Mammary microvascular endothelial cell (primary cell): ENCODE measurements around the gene TRIM58. TPM values are rescaled to one million over a fixed set of nuclear protein-coding genes. Genes with fewer than 3 reads are reported as not detected.

ENCODE experiments used
- total RNA-seq: library from RNA; depleted of rRNA; stranded (reverse); fragments of >200 nt; gene quantifications from 2 replicates; pipeline ENCODE4 v1.2.3, GENCODE V29; 2015

Gene TRIM58
- 0.33 and 0.34 TPM in 2 replicates for total RNA-seq

DNA sequence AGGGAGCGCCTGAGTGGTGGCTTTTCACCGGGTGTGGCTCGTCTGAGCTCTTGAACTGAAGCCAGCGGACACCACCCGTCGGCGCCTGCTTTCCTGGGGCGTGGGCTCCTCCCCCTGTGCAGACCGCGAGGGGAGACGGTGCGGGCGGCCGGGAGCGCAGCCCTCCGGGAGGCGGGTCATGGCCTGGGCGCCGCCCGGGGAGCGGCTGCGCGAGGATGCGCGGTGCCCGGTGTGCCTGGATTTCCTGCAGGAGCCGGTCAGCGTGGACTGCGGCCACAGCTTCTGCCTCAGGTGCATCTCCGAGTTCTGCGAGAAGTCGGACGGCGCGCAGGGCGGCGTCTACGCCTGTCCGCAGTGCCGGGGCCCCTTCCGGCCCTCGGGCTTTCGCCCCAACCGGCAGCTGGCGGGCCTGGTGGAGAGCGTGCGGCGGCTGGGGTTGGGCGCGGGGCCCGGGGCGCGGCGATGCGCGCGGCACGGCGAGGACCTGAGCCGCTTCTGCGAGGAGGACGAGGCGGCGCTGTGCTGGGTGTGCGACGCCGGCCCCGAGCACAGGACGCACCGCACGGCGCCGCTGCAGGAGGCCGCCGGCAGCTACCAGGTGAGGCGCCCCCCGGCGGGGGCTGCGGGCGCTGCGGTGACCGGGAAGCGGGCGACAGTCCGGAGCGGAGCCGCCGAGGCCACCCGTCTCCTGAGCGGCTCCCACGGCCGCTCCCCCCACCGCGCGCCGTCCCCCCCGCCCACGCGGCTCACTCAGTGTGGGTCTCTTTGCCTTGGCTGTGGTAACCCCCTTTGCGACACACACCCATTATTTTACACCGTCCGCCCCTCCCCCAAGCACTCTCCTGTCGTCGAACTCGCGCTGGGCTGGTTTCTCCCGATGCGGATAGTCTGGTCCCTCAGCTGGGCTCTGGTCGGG, at the start of gene TRIM58:
TSS of gene TRIM58 (plus strand) at position 119 of the 916 bp plus-strand sequence. CDS start at position 179, 60 bp downstream.

GRCh38 chr1:247824023-247824422, 33.0 kb upstream of the TRIM58 start, which contains the start of gene OR14A16:
Gene OR14A16 (minus strand): TSS chr1:247824119. CDS start chr1:247815729, 8,390 bp downstream.

GRCh38 chr1:247841796-247842195, 15.2 kb upstream of the TRIM58 start, which contains the start of gene OR11L1:
Gene OR11L1 (minus strand): TSS chr1:247841896. CDS start chr1:247841896, 0 bp downstream.

DNA sequence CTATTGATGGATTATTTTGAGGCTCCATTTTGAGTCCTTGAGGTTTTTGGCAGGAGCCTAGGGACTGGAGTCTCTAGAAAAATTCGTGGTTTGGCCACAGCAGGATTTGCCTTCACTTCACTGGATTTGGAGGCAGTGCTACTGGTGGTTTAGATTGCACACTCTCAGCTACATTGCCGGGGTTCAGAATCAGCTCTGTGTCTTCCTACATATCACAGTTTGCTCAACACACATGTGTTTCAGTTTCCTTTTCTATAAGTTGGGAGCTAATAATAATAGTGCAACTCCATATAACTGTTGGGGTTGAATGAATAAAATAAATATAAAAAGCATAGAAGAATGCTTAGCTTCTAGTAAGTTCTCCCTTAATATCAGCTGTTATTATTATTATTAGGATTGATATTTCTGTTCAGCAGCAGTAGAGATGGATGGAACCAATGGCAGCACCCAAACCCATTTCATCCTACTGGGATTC, 38.2 kb downstream of the TRIM58 start, which contains the start of gene OR2W3:
TSS of gene OR2W3 (plus strand) at position 425 of the 475 bp plus-strand sequence. CDS start at position 425, 0 bp downstream.

GRCh38 chr1:247919952-247920351, 63.0 kb downstream of the TRIM58 start, which contains the start of gene OR2T8:
Gene OR2T8 (plus strand): TSS chr1:247920252. CDS start chr1:247921018, 766 bp downstream.

GRCh38 chr1:247924868-247925267, 67.9 kb downstream of the TRIM58 start, which contains the start of gene OR2AJ1:
Gene OR2AJ1 (plus strand): TSS chr1:247924889. CDS start chr1:247933769, 8,880 bp downstream.

Other genes with a start within 250 kb of the TRIM58 start
- not detected in 2 replicates for gene OR13G1, start 177.4 kb upstream of the TRIM58 start, total RNA-seq
- gene OR6F1, start 140.5 kb upstream of the TRIM58 start, total RNA-seq = not detected in 2 replicates
- not detected in 2 replicates for gene OR14K1, start 118.6 kb upstream of the TRIM58 start, total RNA-seq
- gene OR14A2, start 109.0 kb upstream of the TRIM58 start, total RNA-seq = not detected in 2 replicates
- not detected in 2 replicates for gene OR1C1, start 96.6 kb upstream of the TRIM58 start, total RNA-seq
- gene OR14A16, start 33.1 kb upstream of the TRIM58 start, total RNA-seq = not detected in 2 replicates
- not detected in 2 replicates for gene OR11L1, start 15.3 kb upstream of the TRIM58 start, total RNA-seq
- not detected in 2 replicates for gene OR2W3, start 38.4 kb downstream of the TRIM58 start, total RNA-seq
- gene OR2T8, start 63.1 kb downstream of the TRIM58 start, total RNA-seq = not detected in 2 replicates
- not detected in 2 replicates for gene OR2AJ1, start 67.7 kb downstream of the TRIM58 start, total RNA-seq
- not detected in 2 replicates for gene OR2L8, start 91.7 kb downstream of the TRIM58 start, total RNA-seq
- gene OR2AK2, start 108.0 kb downstream of the TRIM58 start, total RNA-seq = not detected in 2 replicates
- gene OR2L5, start 156.5 kb downstream of the TRIM58 start, total RNA-seq = not detected in 2 replicates
- gene OR2L2, start 172.9 kb downstream of the TRIM58 start, total RNA-seq = not detected in 2 replicates
- gene OR2L3, start 189.6 kb downstream of the TRIM58 start, total RNA-seq = not detected in 2 replicates
- not detected in 2 replicates for gene OR2L13, start 238.0 kb downstream of the TRIM58 start, total RNA-seq